Astrocyte of the spinal cord (primary cell): ENCODE data around the gene PHYKPL.

Source experiments
- DNase-seq: peaks from one replicate; pipeline ENCODE4 v3.0.0; 2011; ENCODE audit warnings: low read depth, low spot score
- H3K4me3 ChIP-seq: 2 replicates; pipeline ENCODE4 v1.5.1; 2011; ENCODE audit warnings: low read depth, mild to moderate bottlenecking, low read length, moderate library complexity
- in situ Hi-C: cut with HindIII; loops from 2 replicates; pipeline ENCODE4 v1.10.0; 2017; ENCODE audit warnings: low sequenced_read_pairs
- TF ChIP-seq, protein P1 (sequence below): IDR thresholded peaks from 2 replicates; pipeline ENCODE4 v1.5.1; 2012; ENCODE audit warnings: low read depth, mild to moderate bottlenecking, low read length, inconsistent platforms

The PHYKPL gene

DNA sequence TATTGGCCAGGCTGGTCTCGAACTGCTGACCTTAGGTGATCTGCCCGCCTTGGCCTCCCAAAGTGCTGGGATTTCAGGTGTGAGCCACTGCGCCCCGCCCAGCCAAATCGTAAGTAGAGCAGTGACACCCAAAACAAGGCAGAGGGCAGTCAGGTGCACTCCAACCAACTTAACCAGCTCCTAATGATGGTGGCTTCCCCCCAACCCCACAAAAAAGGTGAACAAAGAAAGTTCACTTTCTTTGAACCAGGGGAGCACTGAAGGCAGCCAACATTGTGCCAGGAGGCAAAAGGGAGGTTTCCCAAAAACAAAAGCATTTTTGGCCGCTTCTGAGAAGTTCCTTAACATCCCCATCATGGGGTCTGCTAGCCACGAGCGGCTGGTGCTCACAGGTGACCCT lies 55.0 kb downstream of the PHYKPL start:
- no peak for DNase-seq
- H3K4me3 ChIP-seq, result no peak overlapping the region
- in situ Hi-C loops, result no loop called here
- TF ChIP-seq, protein P1, sequence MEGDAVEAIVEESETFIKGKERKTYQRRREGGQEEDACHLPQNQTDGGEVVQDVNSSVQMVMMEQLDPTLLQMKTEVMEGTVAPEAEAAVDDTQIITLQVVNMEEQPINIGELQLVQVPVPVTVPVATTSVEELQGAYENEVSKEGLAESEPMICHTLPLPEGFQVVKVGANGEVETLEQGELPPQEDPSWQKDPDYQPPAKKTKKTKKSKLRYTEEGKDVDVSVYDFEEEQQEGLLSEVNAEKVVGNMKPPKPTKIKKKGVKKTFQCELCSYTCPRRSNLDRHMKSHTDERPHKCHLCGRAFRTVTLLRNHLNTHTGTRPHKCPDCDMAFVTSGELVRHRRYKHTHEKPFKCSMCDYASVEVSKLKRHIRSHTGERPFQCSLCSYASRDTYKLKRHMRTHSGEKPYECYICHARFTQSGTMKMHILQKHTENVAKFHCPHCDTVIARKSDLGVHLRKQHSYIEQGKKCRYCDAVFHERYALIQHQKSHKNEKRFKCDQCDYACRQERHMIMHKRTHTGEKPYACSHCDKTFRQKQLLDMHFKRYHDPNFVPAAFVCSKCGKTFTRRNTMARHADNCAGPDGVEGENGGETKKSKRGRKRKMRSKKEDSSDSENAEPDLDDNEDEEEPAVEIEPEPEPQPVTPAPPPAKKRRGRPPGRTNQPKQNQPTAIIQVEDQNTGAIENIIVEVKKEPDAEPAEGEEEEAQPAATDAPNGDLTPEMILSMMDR, result no peak

GRCh38 chr5:178176791-178177190 lies 55.8 kb downstream of the PHYKPL start:
- TF ChIP-seq, protein P1, result no peak
- no peak overlapping the region for H3K4me3 ChIP-seq
- no peak for DNase-seq
- in situ Hi-C loops, result no loop called here

DNA sequence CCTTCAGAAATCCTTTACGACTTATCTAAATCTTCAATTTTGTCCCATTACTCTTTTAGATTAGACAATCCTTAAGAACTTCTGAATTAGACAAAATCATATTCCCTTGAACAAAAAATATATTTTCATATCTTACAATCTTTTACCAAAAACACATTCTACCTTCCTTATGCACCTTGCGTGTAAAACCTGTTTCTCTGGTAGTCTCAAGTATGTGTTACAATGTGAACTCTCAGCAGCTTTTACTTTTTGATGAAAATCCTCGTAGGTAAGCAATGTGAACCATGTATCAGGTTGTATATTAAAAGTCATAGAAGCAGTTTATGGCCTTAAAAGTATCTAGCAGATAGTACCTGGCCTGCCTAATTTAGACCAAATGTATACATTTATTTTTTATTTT lies 58.1 kb downstream of the PHYKPL start:
- TF ChIP-seq, protein P1, result no peak
- in situ Hi-C loops, result no loop called here
- no peak for DNase-seq
- no peak overlapping the region for H3K4me3 ChIP-seq

- no peak for DNase-seq
- no peak overlapping the region for H3K4me3 ChIP-seq
- TF ChIP-seq, protein P1, result no peak
- in situ Hi-C loops, result no loop called here
These were observed 62.1 kb downstream of the PHYKPL start for GRCh38 chr5:178170455-178170854.

- TF ChIP-seq, protein P1, result no peak
- in situ Hi-C loops, result no loop called here
- DNase-seq, result no peak
- no peak overlapping the region for H3K4me3 ChIP-seq
These were observed 67.0 kb downstream of the PHYKPL start for GRCh38 chr5:178165581-178165980.

DNA sequence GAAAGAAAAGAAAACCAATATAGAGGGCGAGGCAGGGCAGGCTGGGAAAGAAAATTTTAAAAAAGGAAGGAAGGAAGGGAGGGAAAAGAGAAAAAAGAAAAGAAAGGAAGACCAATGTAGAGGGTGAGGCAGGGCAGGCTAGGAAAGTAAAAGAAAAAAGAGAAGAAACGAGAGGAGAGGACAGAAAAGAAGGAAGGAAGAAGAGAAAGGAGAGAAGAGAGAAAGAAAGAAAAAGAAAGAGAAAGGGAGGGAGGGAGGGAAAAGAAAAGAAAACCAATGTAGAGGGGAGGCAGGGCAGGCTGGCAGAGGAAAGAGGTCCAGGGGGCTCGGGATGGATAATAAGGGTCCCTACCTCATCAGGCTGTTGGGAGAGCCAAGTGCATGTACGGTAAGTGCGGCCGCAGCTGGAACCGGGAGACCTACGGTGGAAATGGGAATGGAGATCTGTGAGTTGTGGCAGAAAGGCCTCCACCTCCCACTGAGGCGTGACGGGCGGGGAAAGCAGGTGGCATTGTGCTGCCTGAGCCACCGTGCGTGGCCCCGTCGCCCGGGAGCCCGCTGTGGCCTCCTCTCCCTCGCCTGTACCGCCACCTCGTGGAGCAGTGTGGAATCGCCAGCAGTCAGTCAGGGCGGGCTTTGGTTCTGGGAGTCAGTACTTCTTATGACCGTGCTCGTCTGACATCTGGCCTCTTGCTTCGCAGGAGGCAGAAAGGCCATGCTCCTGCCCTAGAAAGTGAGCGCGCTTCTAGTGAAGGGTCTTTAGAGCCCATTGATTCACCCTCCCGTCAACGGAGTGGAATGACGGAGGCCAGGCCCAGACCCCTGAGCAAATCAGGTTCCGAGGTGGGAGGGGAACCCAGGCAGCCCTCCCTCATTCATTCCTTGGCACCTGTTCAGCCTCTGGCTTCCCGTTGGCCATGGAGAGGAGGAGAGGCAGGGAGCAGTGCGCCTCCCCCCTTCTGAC lies 68.5 kb downstream of the PHYKPL start:
- peak overlapping the region; percentile 11 for H3K4me3 ChIP-seq
- peak; percentile 61 for DNase-seq
- in situ Hi-C loops, result no loop called here
- TF ChIP-seq, protein P1, result peak; percentile 100
